Liver (tissue), 9 donors: Measurements from ENCODE around the gene NUDT8. TPM values are rescaled to one million over a fixed set of nuclear protein-coding genes. Genes with fewer than 3 reads are reported as not detected.

Source experiments
- DNase-seq: peaks from one replicate; pipeline ENCODE4 v3.0.0-alpha.2; 2017; ENCODE audit warnings: low spot score
- H3K27ac ChIP-seq, 2 donors: one replicate each; pipeline ENCODE4 v1.7.0; 2013; ENCODE audit warnings: inconsistent platforms in 2 of 2, low read length in 2 of 2, control low read depth in 1 of 2, low read depth in 1 of 2, mild to moderate bottlenecking in 1 of 2
- H3K27me3 ChIP-seq, 4 donors: one replicate each; pipeline versions ENCODE4 v1.6.1 to v1.7.0; 2013; ENCODE audit warnings: low read length in 3 of 4, inconsistent platforms in 1 of 4, mild to moderate bottlenecking in 1 of 4, moderate library complexity in 1 of 4; ENCODE audit not compliant: control insufficient read depth in 4 of 4, insufficient read depth in 4 of 4
- H3K36me3 ChIP-seq, 4 donors: one replicate each; pipeline versions ENCODE4 v1.6.1 to v1.7.0; 2013; ENCODE audit warnings: low read length in 3 of 4, mild to moderate bottlenecking in 3 of 4, low read depth in 1 of 4, moderate library complexity in 1 of 4; ENCODE audit not compliant: control insufficient read depth in 4 of 4, insufficient read depth in 3 of 4
- H3K4me1 ChIP-seq, 4 donors: one replicate each; pipeline versions ENCODE4 v1.6.1 to v1.7.0; 2013; ENCODE audit warnings: low read length in 3 of 4, mild to moderate bottlenecking in 3 of 4, moderate library complexity in 1 of 4; ENCODE audit not compliant: control insufficient read depth in 4 of 4, insufficient read depth in 4 of 4
- H3K4me3 ChIP-seq, 3 donors: one replicate each; pipeline versions ENCODE4 v1.6.1 to v1.7.0; 2013; ENCODE audit warnings: low read length in 3 of 3, control low read depth in 1 of 3, low read depth in 1 of 3, mild to moderate bottlenecking in 1 of 3
- H3K9ac ChIP-seq, 2 donors: one replicate each; pipeline ENCODE4 v1.7.0; 2013; ENCODE audit warnings: low read length in 2 of 2, mild to moderate bottlenecking in 2 of 2, moderate library complexity in 2 of 2, control low read depth in 1 of 2, low read depth in 1 of 2
- H3K9me3 ChIP-seq, 4 donors: one replicate each; pipeline versions ENCODE4 v1.6.1 to v1.7.0; 2013; ENCODE audit warnings: low read length in 3 of 4; ENCODE audit not compliant: control insufficient read depth in 4 of 4
- EGR1 ChIP-seq, 2 donors: IDR thresholded peaks; 2 replicates each; pipeline ENCODE4 v1.6.1; 2016 to 2018; ENCODE audit warnings: antibody characterized with exemption in 2 of 2, low read depth in 2 of 2
- FOXA2 ChIP-seq: IDR thresholded peaks from 2 replicates; pipeline ENCODE4 v1.6.1; 2016; ENCODE audit warnings: antibody characterized with exemption
- GABPA ChIP-seq, 2 donors: IDR thresholded peaks in 1 of 2; conservative IDR thresholded peaks in 1 of 2; 2 replicates each; pipeline ENCODE4 v1.6.1; 2016; ENCODE audit warnings: antibody characterized with exemption in 2 of 2, mild to moderate bottlenecking in 1 of 2, moderate library complexity in 1 of 2
- HNF4A ChIP-seq, 2 donors: conservative IDR thresholded peaks; 2 replicates each; pipeline ENCODE4 v1.6.1; 2016; ENCODE audit warnings: antibody characterized with exemption in 2 of 2, mild to moderate bottlenecking in 2 of 2
- HNF4G ChIP-seq: IDR thresholded peaks from 2 replicates; pipeline ENCODE4 v1.6.1; 2016; ENCODE audit warnings: antibody characterized with exemption
- MAX ChIP-seq: IDR thresholded peaks from 2 replicates; pipeline ENCODE4 v1.6.1; 2016; ENCODE audit warnings: antibody characterized with exemption
- NR2F2 ChIP-seq: IDR thresholded peaks from 2 replicates; pipeline ENCODE4 v1.6.1; 2016; ENCODE audit warnings: antibody characterized with exemption
- RAD21 ChIP-seq, 2 donors: IDR thresholded peaks; 2 replicates each; pipeline ENCODE4 v1.6.1; 2016; ENCODE audit warnings: antibody characterized with exemption in 2 of 2, mild to moderate bottlenecking in 2 of 2
- REST ChIP-seq: IDR thresholded peaks from 2 replicates; pipeline ENCODE4 v1.6.1; 2016; ENCODE audit warnings: antibody characterized with exemption, mild to moderate bottlenecking
- TAF1 ChIP-seq: conservative IDR thresholded peaks from 2 replicates; pipeline ENCODE4 v1.6.1; 2016; ENCODE audit warnings: antibody characterized with exemption, mild to moderate bottlenecking
- WGBS: extraction: QIAGEN DNeasy Blood & Tissue Kit; methylation state at CpG from one replicate; pipeline ENCODE4 v1.1.7; 2013; 5-methylcytosine and 5-hydroxymethylcytosine counted together
- polyA plus RNA-seq, 2 donors: library from polyadenylated mRNA; stranded (reverse) in 1 of 2; unstranded in 1 of 2; fragments of 200-250 nt in 1 of 2; fragments of >200 nt in 1 of 2; fragmentation: Nextera tagmentation in 1 of 2; extraction: Ambion mirVana in 1 of 2; gene quantifications; one replicate each; pipeline versions ENCODE4 v1.2.1 to v1.2.3, GENCODE V29; 2013 to 2015
- total RNA-seq, 2 donors: library from RNA; depleted of rRNA; stranded (reverse); fragments of >200 nt; gene quantifications; one replicate each; pipeline ENCODE4 v1.2.3, GENCODE V29; 2014
- TF ChIP-seq, protein P1 (sequence below): IDR thresholded peaks from 2 replicates; pipeline ENCODE4 v1.6.1; 2016; ENCODE audit warnings: antibody characterized with exemption
- TF ChIP-seq, protein P2 (sequence below): IDR thresholded peaks from 2 replicates; pipeline ENCODE4 v1.6.1; 2016; ENCODE audit warnings: antibody characterized with exemption
- donor health status: healthy.
- donor health status: healthy.
- donor health status: healthy.
- donor health status: healthy.
- donor health status: healthy.

The NUDT8 gene
- total and polyA plus RNA-seq, 4 donors = 19.5 to 66.9 (median 24.4) TPM

DNA sequence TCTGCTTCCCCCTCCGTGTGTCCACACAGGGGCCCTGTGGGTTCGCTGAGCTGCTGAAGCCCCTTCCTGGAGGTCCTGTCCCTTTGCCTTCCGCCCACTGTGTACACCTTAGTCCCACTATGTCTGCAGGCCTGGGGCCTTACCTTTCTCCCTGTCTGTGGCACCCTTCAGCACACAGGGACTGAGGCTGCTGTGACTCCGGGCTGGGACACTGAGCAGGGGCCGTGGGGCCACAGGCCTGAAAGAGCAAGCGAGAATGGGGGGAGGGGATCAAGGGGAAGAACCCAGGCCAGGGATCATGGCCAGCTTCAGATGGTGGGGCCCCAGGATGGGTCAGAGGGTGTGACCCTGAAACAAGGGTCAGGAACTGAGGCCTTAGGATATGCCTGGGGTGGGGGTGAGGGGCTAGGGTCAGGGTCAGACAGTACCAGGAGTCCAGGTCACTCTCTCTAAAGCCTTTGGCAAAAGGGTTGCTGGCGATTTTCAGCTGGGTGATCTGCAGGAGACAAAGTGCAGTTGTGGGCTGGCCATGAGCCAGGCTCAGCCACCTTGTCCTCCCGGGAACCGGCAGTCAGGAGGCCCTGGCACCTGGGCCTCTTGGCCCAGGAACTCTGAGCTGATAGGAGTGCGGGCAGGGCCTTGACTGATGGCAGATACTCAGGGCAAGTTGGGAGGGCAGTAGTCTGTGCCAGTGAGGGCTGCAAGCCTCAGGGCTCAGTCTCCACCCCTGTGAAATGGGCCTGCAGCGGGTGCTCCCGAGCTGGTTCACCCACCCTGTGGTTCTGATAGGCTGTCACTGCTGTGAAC is 2.6 kb upstream of the NUDT8 start (continued):
- TF ChIP-seq MAX (no peak), NR2F2 (peak; percentile 96)

- H3K9me3 ChIP-seq = no peaks in the 10 kb centered on the region
- H3K9ac ChIP-seq = no peak overlapping the region
- peak overlapping the region; percentile 50 to 58 for H3K27ac ChIP-seq
- TF ChIP-seq NR2F2 (no peak), REST (no peak), FOXA2 (no peak), GABPA (IDR thresholded peaks at IDR 0.05 in 1 of 2, conservative IDR thresholded peaks at IDR 0.05 in 1 of 2) (no peak), RAD21 (IDR thresholded peaks at IDR 0.05) (no peak)
- WGBS = 96% methylated on average over 2 of the region's 2 CpGs
- no peak for DNase-seq
- peaks cover 13 to 47% (median 37%) of the 10 kb centered on the region in 4 donors for H3K4me1 ChIP-seq
- H3K27me3 ChIP-seq = no peaks in the 10 kb centered on the region
- no peak overlapping the region for H3K4me3 ChIP-seq
- peaks cover 0 to 5% (median 2%) of the 10 kb centered on the region in 4 donors for H3K36me3 ChIP-seq
Observed at GRCh38 chr11:67631853-67632174, 2.1 kb upstream of the NUDT8 start.

GRCh38 chr11:67631411-67631810 is 1.7 kb upstream of the NUDT8 start:
- WGBS = 80% methylated on average over 7 of the region's 7 CpGs
- no peaks in the 10 kb centered on the region for H3K9me3 ChIP-seq
- H3K9ac ChIP-seq = no peak overlapping the region
- H3K27me3 ChIP-seq = no peaks in the 10 kb centered on the region
- H3K4me1 ChIP-seq = peaks cover 13 to 47% (median 37%) of the 10 kb centered on the region in 4 donors
- H3K36me3 ChIP-seq = peaks cover 0 to 5% (median 2%) of the 10 kb centered on the region in 4 donors
- peak overlapping the region; percentile 73 to 88 for H3K27ac ChIP-seq
- TF ChIP-seq GABPA (IDR thresholded peaks at IDR 0.05 in 1 of 2, conservative IDR thresholded peaks at IDR 0.05 in 1 of 2) (no peak), EGR1 (IDR thresholded peaks at IDR 0.05; ENCODE audit: low read depth in 2 of 2) (no peak), NR2F2 (no peak), TAF1 (no peak)
- TF ChIP-seq, protein P1, sequence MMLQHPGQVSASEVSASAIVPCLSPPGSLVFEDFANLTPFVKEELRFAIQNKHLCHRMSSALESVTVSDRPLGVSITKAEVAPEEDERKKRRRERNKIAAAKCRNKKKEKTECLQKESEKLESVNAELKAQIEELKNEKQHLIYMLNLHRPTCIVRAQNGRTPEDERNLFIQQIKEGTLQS = no peak
- H3K4me3 ChIP-seq = no peak overlapping the region
- no peak for DNase-seq

- peak overlapping the region in 2 of 3 donors; percentile 62 to 71 for H3K4me3 ChIP-seq
- no peaks in the 10 kb centered on the region for H3K9me3 ChIP-seq
- no peak for TF ChIP-seq REST
- TF ChIP-seq, protein P2, sequence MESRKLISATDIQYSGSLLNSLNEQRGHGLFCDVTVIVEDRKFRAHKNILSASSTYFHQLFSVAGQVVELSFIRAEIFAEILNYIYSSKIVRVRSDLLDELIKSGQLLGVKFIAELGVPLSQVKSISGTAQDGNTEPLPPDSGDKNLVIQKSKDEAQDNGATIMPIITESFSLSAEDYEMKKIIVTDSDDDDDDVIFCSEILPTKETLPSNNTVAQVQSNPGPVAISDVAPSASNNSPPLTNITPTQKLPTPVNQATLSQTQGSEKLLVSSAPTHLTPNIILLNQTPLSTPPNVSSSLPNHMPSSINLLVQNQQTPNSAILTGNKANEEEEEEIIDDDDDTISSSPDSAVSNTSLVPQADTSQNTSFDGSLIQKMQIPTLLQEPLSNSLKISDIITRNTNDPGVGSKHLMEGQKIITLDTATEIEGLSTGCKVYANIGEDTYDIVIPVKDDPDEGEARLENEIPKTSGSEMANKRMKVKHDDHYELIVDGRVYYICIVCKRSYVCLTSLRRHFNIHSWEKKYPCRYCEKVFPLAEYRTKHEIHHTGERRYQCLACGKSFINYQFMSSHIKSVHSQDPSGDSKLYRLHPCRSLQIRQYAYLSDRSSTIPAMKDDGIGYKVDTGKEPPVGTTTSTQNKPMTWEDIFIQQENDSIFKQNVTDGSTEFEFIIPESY = no peak
- no peak for TF ChIP-seq MAX
- TF ChIP-seq, protein P1 = no peak
- no peak for TF ChIP-seq HNF4G
- TF ChIP-seq HNF4A (conservative IDR thresholded peaks at IDR 0.05) = no peak
- TF ChIP-seq TAF1 = no peak
- TF ChIP-seq NR2F2 = no peak
- H3K9ac ChIP-seq = peak overlapping the region in 1 of 2 donors; percentile 43
- H3K36me3 ChIP-seq = peaks cover 0 to 5% (median 2%) of the 10 kb centered on the region in 4 donors
- H3K4me1 ChIP-seq = peaks cover 13 to 47% (median 37%) of the 10 kb centered on the region in 4 donors
- 50% methylated on average over 16 of the region's 16 CpGs for WGBS
- no peak for DNase-seq
- H3K27ac ChIP-seq = peak overlapping the region; percentile 73 to 88
- no peaks in the 10 kb centered on the region for H3K27me3 ChIP-seq
Observed at GRCh38 chr11:67630943-67631331, 1.2 kb upstream of the NUDT8 start.
